ENCODE data around the gene MRPL44.

GRCh38 chr2:223941579-223942277 lies 15.5 kb upstream of the MRPL44 start:
- TF ChIP-seq CTCF (conservative IDR thresholded peaks at IDR 0.05 in 1 of 2, IDR thresholded peaks at IDR 0.05 in 1 of 2; ENCODE audit: low read depth in 1 of 2, low read length in 2 of 2) (no peak), EZH2 (IDR thresholded peaks at IDR 0.05; ENCODE audit: low read length, missing control alignments) (no peak)
